Tibial nerve (tissue), 4 donors: ENCODE data around the gene ELMO2.

Experiments
- CTCF ChIP-seq, 5 experiments: fragments of 200-600 bp in 3 of 5; fragments of 450-650 bp in 2 of 5; sonication (generic) in 3 of 5; IDR thresholded peaks; one replicate each; pipeline ENCODE4 v1.5.1; 2016 to 2019; ENCODE audit warnings: antibody characterized with exemption in 5 of 5, mild to moderate bottlenecking in 3 of 5, moderate library complexity in 2 of 5
- EP300 ChIP-seq, 2 donors: sonication (generic); formaldehyde crosslinking; IDR thresholded peaks; one replicate each; pipeline ENCODE4 v1.6.1; 2017; ENCODE audit warnings: antibody characterized with exemption in 2 of 2, mild to moderate bottlenecking in 1 of 2
- POLR2A ChIP-seq, 2 donors: fragments of 450-650 bp; IDR thresholded peaks; one replicate each; pipeline ENCODE4 v1.6.1; 2017; ENCODE audit warnings: antibody characterized with exemption in 2 of 2, mild to moderate bottlenecking in 2 of 2, moderate library complexity in 2 of 2

DNA sequence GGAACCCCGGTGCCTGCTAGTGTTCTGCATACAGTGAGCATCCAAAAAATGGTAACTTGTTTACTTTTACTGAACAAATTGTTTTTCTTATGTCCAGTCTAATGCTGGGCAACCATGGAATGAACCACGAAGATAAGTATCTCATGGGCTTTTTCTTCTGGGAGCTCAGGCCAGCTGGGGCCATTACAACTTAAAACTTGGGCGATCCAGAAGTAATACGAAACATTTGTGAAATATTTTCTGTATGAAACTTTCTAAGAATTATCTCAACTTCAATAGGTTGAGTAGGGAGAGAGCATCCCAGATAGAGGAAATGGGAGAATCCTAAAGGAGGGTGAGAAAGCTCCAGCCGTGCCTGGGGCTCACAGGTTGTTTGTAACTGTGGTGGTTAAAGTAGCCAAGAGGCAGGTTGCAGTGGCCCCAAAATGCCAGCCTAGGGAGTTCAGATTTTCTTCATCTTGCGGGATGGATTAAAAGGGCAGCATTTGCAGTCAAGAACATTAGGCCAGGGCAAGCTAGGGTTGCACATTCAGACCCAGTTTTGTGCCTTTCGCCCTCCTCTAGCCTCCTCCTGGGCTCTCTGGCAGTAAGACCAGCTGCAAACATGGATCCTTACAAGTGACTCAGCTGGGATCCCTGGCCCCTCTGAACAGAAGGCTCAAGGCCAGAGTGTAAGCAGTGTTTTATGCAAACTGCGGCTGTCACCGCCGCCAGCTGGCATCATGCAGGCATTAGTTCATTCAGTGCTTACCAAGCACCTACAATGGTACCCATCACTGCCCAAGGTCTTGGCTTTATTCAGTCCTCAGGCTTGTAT lies 41.5 kb downstream of the ELMO2 start:
- TF ChIP-seq CTCF (IDR thresholded peaks at IDR 0.05) (no peak), EP300 (IDR thresholded peaks at IDR 0.05) (no peak), POLR2A (IDR thresholded peaks at IDR 0.05) (no peak)
